Lower leg skin (tissue), 4 donors: Measurements from ENCODE around the gene ABHD11. TPM values are rescaled to one million over a fixed set of nuclear protein-coding genes. Genes with fewer than 3 reads are reported as not detected.
"Not testable (repeated sequence)": the region's sequence is repeated elsewhere in the genome, so short reads cannot be mapped to it uniquely, and the experiment has no call there.

Experiments used
- DNase-seq, 2 donors: peaks; one replicate each; pipeline ENCODE4 v3.0.0-alpha.2; 2019; ENCODE audit warnings: low spot score in 2 of 2
- H3K4me3 ChIP-seq: fragments of 200-600 bp; sonication (generic); 2 replicates; pipeline ENCODE4 v1.5.1; 2017; ENCODE audit warnings: mild to moderate bottlenecking, low read depth; ENCODE audit not compliant: poor library complexity, severe bottlenecking
- POLR2A ChIP-seq, 2 donors: fragments of 450-650 bp; IDR thresholded peaks; one replicate each; pipeline ENCODE4 v1.6.1; 2016 to 2017; ENCODE audit warnings: antibody characterized with exemption in 2 of 2, mild to moderate bottlenecking in 1 of 2, moderate library complexity in 1 of 2
- WGBS, 2 donors: methylation state at CpG; one replicate each; pipeline ENCODE4 v1.1.5; 2018; 5-methylcytosine and 5-hydroxymethylcytosine counted together
- intact Hi-C: fragments of 100-400 bp; cut with DNase I; formaldehyde crosslinking; loops from one replicate; pipeline ENCODE4 v1.15.0; 2023; ENCODE audit warnings: low total_unique reads
- total RNA-seq, 4 donors: library from RNA; depleted of rRNA; stranded (reverse); fragments of >200 nt; gene quantifications; one replicate each; pipeline ENCODE4 v1.1.0, GENCODE V29; 2016
- TF ChIP-seq, protein P1 (sequence below), 3 donors: fragments of 450-650 bp; IDR thresholded peaks; one replicate each; pipeline ENCODE4 v1.5.1; 2016; ENCODE audit warnings: antibody characterized with exemption in 3 of 3, mild to moderate bottlenecking in 3 of 3, moderate library complexity in 2 of 3

The ABHD11 gene
- total RNA-seq = 10 to 100 TPM; 24.9 to 29.0 (median 26.3) TPM

- TF ChIP-seq, protein P1, sequence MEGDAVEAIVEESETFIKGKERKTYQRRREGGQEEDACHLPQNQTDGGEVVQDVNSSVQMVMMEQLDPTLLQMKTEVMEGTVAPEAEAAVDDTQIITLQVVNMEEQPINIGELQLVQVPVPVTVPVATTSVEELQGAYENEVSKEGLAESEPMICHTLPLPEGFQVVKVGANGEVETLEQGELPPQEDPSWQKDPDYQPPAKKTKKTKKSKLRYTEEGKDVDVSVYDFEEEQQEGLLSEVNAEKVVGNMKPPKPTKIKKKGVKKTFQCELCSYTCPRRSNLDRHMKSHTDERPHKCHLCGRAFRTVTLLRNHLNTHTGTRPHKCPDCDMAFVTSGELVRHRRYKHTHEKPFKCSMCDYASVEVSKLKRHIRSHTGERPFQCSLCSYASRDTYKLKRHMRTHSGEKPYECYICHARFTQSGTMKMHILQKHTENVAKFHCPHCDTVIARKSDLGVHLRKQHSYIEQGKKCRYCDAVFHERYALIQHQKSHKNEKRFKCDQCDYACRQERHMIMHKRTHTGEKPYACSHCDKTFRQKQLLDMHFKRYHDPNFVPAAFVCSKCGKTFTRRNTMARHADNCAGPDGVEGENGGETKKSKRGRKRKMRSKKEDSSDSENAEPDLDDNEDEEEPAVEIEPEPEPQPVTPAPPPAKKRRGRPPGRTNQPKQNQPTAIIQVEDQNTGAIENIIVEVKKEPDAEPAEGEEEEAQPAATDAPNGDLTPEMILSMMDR (IDR thresholded peaks at IDR 0.05) = no peak
- peak in 1 of 2 donors; percentile 48 for TF ChIP-seq POLR2A (IDR thresholded peaks at IDR 0.05)
- DNase-seq = peak; percentile 98 to 100
- WGBS, 2 donors = 0 to 1% methylated on average over 38 to 78 of the region's 84 CpGs
- intact Hi-C loops = loop anchor here (5.0 kb wide), 2 partner anchors 104 to 119 kb away; partner anchors contain the start of gene METTL27
- H3K4me3 ChIP-seq = peak within 1 kb of the TSS; percentile 56
These were observed at the start of gene ABHD11 for GRCh38 chr7:73738612-73739386. TSS of gene ABHD11 (minus strand) at chr7:73738802. CDS start at chr7:73738770, 32 bp downstream.

DNA sequence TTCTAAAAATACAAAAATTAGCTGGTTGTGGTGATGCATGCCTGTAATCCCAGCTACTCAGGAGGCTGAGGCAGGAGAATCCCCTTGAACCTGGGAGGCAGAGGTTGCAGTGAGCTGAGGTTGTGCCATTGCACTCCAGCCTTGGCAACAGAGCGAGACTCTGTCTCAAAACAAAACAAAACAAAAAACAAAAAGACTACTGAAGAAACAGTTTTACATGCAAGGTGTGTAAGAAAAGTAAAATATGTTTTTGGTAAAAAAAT lies 49.1 kb upstream of the ABHD11 start:
- H3K4me3 ChIP-seq, intact Hi-C loops: not testable (repeated sequence)
- WGBS, 2 donors = 93 to 100% methylated on average over 1 of the region's 1 CpG

GRCh38 chr7:73786588-73786987 lies 48.0 kb upstream of the ABHD11 start:
- WGBS, 2 donors = 75 to 83% methylated on average over 1 of the region's 1 CpG
- intact Hi-C loops = no loop called here
- TF ChIP-seq, protein P1 (IDR thresholded peaks at IDR 0.05) = no peak
- TF ChIP-seq POLR2A (IDR thresholded peaks at IDR 0.05) = no peak
- H3K4me3 ChIP-seq = no peak overlapping the region
- DNase-seq = no peak

More for the DNA sequence above, 49.1 kb upstream of the ABHD11 start:
- peak in 1 of 2 donors; percentile 10 for DNase-seq

DNA sequence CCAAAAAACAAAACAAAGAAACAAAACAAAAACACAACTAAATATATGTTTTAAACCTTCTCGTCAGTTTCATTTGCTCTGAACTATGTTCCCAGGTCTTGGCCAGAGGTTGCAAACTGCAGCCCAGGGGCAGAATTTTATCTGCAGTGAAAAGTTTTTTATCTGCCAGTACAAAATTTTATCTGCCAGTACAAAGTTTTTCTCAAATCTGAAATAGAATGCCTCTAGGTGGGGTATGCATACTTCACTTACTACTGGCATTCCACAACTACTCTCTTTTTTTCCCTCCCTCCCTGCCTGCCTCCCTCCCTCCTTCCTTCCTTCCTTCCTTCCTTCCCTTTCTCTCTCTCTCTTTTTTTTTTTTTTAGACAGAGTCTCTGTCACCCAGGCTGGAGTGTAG lies 40.9 kb upstream of the ABHD11 start:
- WGBS, 2 donors = 61 to 66% methylated on average over 1 of the region's 1 CpG
- H3K4me3 ChIP-seq = no peak overlapping the region
- peak in 1 of 2 donors; percentile 15 for DNase-seq
- intact Hi-C loops = no loop called here
- TF ChIP-seq POLR2A (IDR thresholded peaks at IDR 0.05) = no peak
- TF ChIP-seq, protein P1 (IDR thresholded peaks at IDR 0.05) = no peak

- H3K4me3 ChIP-seq = no peak overlapping the region
- TF ChIP-seq POLR2A (IDR thresholded peaks at IDR 0.05) = no peak
- TF ChIP-seq, protein P1 (IDR thresholded peaks at IDR 0.05) = no peak
- DNase-seq = peak in 1 of 2 donors; percentile 40
- intact Hi-C loops = no loop called here
- 87 to 89% methylated on average over 11 of the region's 11 CpGs for WGBS, 2 donors
These were observed 40.3 kb upstream of the ABHD11 start for GRCh38 chr7:73778801-73779389.

- no peak overlapping the region for H3K4me3 ChIP-seq
- intact Hi-C loops = no loop called here
- no peak for DNase-seq
- 20 to 22% methylated on average over 1 of the region's 1 CpG for WGBS, 2 donors
- no peak for TF ChIP-seq POLR2A (IDR thresholded peaks at IDR 0.05)
- TF ChIP-seq, protein P1 (IDR thresholded peaks at IDR 0.05) = no peak
These were observed 36.3 kb upstream of the ABHD11 start for GRCh38 chr7:73774923-73775322.
